A673 (cell line): ENCODE measurements around the gene CCDC122. TPM values are rescaled to one million over a fixed set of nuclear protein-coding genes. Genes with fewer than 3 reads are reported as not detected.

Experiments used
- BruUV-seq: library from RNA; stranded (reverse); fragments of 400-500 nt; replicated peaks from 2 replicates; lab custom pipeline; 2021; lab: Mats Ljungman, UMichigan
- CTCF ChIA-PET: fragments of 300-600 bp; sonication (Branson Sonifier 250); formaldehyde crosslinking; loops from one replicate; lab custom pipeline; 2022; ENCODE audit warnings: antibody characterized with exemption; lab: Charles Lee
- POLR2A ChIA-PET: fragments of 300-600 bp; sonication (Branson Sonifier 250); formaldehyde crosslinking; loops from one replicate; lab custom pipeline; 2022; ENCODE audit warnings: antibody characterized with exemption; ENCODE audit not compliant: low non-redundant PET; lab: Charles Lee
- DNase-seq: peaks from one replicate; pipeline ENCODE4 v3.0.0-alpha.2; 2015; ENCODE audit warnings: low spot score
- H3K27ac ChIP-seq: fragments of 200-600 bp; sonication (generic); 2 replicates; pipeline ENCODE4 v1.5.1; 2016; ENCODE audit warnings: mixed run types, low read depth, mild to moderate bottlenecking, mixed read lengths, antibody characterized with exemption, low read length; ENCODE audit not compliant: poor library complexity, severe bottlenecking
- H3K27me3 ChIP-seq: fragments of 200-600 bp; sonication (generic); replicated peaks from 2 replicates; pipeline ENCODE4 v1.6.1; 2017; ENCODE audit warnings: mixed run types, low read depth, mild to moderate bottlenecking, mixed read lengths, antibody characterized with exemption, low read length; ENCODE audit not compliant: insufficient read depth, poor library complexity
- H3K36me3 ChIP-seq: fragments of 200-600 bp; sonication (generic); 2 replicates; pipeline ENCODE4 v1.6.1; 2016; ENCODE audit warnings: mixed run types, mild to moderate bottlenecking, mixed read lengths, antibody characterized with exemption, low read length; ENCODE audit not compliant: insufficient read depth, poor library complexity, severe bottlenecking
- H3K4me1 ChIP-seq: fragments of 200-600 bp; sonication (generic); 2 replicates; pipeline ENCODE4 v1.6.1; 2017; ENCODE audit warnings: mixed run types, mild to moderate bottlenecking, mixed read lengths, antibody characterized with exemption, low read length; ENCODE audit not compliant: insufficient read depth, poor library complexity, severe bottlenecking
- H3K4me3 ChIP-seq: fragments of 200-600 bp; sonication (generic); 2 replicates; pipeline ENCODE4 v1.5.1; 2016; ENCODE audit warnings: low read depth, mixed run types, mild to moderate bottlenecking, mixed read lengths, low read length; ENCODE audit not compliant: poor library complexity, severe bottlenecking
- H3K9me3 ChIP-seq: fragments of 200-600 bp; sonication (generic); 2 replicates; pipeline ENCODE4 v1.6.1; 2016; ENCODE audit warnings: mixed run types, low read depth, mild to moderate bottlenecking, mixed read lengths, antibody characterized with exemption, low read length; ENCODE audit not compliant: poor library complexity, severe bottlenecking
- CTCF ChIP-seq: fragments of 300-800, 200-600 bp; sonication (generic); conservative IDR thresholded peaks from 2 replicates; pipeline ENCODE4 v1.5.1; 2017; ENCODE audit warnings: low read depth, mild to moderate bottlenecking, antibody characterized with exemption, low read length, moderate library complexity, mixed read lengths
- EZH2 ChIP-seq: fragments of 200-600 bp; sonication (generic); IDR thresholded peaks from 2 replicates; pipeline ENCODE4 v1.6.1; 2017; ENCODE audit warnings: borderline replicate concordance, low read depth, mild to moderate bottlenecking, mixed read lengths, antibody characterized with exemption, low read length; ENCODE audit not compliant: poor library complexity, severe bottlenecking
- intact Hi-C: fragments of 100-400 bp; cut with micrococcal nuclease; formaldehyde crosslinking; loops from one replicate; pipeline ENCODE4 v1.10.0; 2022; ENCODE audit not compliant: unreplicated experiment
- total RNA-seq: library from RNA; stranded (reverse); gene quantifications from 2 replicates; pipeline ENCODE4 v1.2.3, GENCODE V29; 2021

Gene CCDC122
- total RNA-seq, 1 experiment from 2014 or later = 2.6 TPM

GRCh38 chr13:43879755-43880181, 228 bp upstream of the CCDC122 start, which contains the start of gene LACC1:
LACC1 (plus strand) TSS chr13:43879904; CDS start chr13:43880986, 1,082 bp downstream.
- intact Hi-C loops = loop anchor here (5.0 kb wide), 1 partner anchor 792 kb away; no protein-coding TSS in a partner anchor
- no peaks in the 10 kb centered on the region for H3K4me1 ChIP-seq
- ChIA-PET POLR2A (no interaction called here), CTCF (no interaction called here)
- H3K4me3 ChIP-seq = peak within 1 kb of the TSS; percentile 51
- H3K27ac ChIP-seq = peak within 1 kb of the TSS; percentile 58
- H3K27me3 ChIP-seq = peaks cover 22% of the 10 kb centered on the region
- DNase-seq = no peak
- no peak for TF ChIP-seq CTCF
- TF ChIP-seq EZH2 = no peak
- no peaks in the 10 kb centered on the region for H3K36me3 ChIP-seq
- H3K9me3 ChIP-seq = no peaks in the 10 kb centered on the region
- BruUV-seq = no TSS peak

- BruUV-seq = no TSS peak
- Histone ChIP-seq H3K4me3 (no peak overlapping the region), H3K4me1 (no peaks in the 10 kb centered on the region), H3K27ac (no peak overlapping the region), H3K27me3 (peaks cover 22% of the 10 kb centered on the region), H3K36me3 (no peaks in the 10 kb centered on the region), H3K9me3 (no peaks in the 10 kb centered on the region)
- no peak for TF ChIP-seq EZH2
- TF ChIP-seq CTCF = no peak
- ChIA-PET CTCF (no interaction called here), POLR2A (interaction anchor here (0.7 kb wide), 1 partner anchor 340 kb away, joined by 3 read pairs; no protein-coding TSS in a partner anchor)
- intact Hi-C loops = loop anchor here (5.0 kb wide), 1 partner anchor 790 kb away; no protein-coding TSS in a partner anchor
- no peak for DNase-seq
Observed at GRCh38 chr13:43877766-43878165, 1.8 kb downstream of the CCDC122 start.

- intact Hi-C loops = loop anchor here (5.0 kb wide), 1 partner anchor 790 kb away; no protein-coding TSS in a partner anchor
- BruUV-seq = no TSS peak
- peaks cover 22% of the 10 kb centered on the region for H3K27me3 ChIP-seq
Observed at GRCh38 chr13:43877326-43877725, 2.2 kb downstream of the CCDC122 start.

More at GRCh38 chr13:43877326-43877725, 2.2 kb downstream of the CCDC122 start:
- ChIA-PET POLR2A (interaction anchor here (0.7 kb wide), 1 partner anchor 340 kb away, joined by 3 read pairs; no protein-coding TSS in a partner anchor), CTCF (no interaction called here)
- Histone ChIP-seq H3K9me3 (no peaks in the 10 kb centered on the region), H3K4me3 (no peak overlapping the region), H3K27ac (no peak overlapping the region), H3K36me3 (no peaks in the 10 kb centered on the region), H3K4me1 (no peaks in the 10 kb centered on the region)
- TF ChIP-seq CTCF (no peak), EZH2 (no peak)
- no peak for DNase-seq
